DMS153 (cell line): ENCODE data around the gene RPLP2.

Experiments
- DNase-seq: peaks from one replicate; lab custom pipeline; 2025; lab: John Stamatoyannopoulos, UW

Gene RPLP2

DNA sequence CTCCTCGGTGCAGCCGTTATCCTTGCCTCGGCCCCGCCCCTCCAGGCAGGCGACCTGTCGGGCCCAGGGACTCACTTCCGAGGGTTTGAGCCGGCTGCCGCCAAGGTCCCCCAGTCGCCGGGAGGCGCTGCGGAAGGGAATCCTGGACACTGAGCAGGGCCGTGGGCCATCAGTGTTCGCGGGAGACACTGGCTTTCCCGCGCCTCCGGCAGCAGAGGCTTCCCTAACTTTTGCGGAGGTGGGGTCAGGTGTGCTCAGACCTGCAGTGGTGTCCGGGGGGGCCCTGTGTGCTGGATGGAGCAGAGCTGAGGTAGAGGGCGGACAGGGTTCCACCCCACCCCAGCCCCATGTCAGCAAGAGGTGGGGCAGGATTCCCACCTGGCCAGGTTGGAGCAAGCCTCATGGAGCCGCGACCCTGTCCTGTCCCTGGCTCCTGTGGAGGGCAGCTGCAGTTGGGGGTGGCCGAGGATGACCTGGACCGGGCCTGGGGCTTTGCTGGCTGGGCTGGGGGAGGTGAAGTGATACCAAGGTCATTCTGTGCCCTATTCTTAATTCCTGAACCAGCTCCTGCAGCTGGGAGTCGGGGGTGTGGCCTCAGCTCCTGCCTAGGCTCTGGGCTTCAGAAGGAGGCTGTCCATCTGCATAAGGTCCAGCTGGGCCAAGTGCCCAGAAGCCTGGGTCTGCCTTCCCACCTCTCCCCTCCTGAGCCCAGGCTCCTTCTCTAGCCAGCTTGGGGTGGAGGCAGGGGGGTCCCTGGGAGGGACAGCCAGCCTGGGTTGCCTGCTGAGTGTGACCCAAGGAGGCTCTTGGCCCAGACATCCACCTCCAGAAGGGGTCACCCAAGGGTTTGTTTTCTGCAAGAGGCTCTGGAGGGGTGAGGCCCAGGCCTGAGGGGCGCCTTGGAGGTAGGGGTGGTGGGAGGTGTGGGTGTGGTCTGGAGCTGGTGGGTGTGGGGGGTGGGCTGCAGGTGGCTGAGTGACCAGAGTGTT, 41.3 kb downstream of the RPLP2 start:
- DNase-seq, result no peak

- DNase-seq, result no peak
Measured at GRCh38 chr11:852762-853161, 43.0 kb downstream of the RPLP2 start.

DNA sequence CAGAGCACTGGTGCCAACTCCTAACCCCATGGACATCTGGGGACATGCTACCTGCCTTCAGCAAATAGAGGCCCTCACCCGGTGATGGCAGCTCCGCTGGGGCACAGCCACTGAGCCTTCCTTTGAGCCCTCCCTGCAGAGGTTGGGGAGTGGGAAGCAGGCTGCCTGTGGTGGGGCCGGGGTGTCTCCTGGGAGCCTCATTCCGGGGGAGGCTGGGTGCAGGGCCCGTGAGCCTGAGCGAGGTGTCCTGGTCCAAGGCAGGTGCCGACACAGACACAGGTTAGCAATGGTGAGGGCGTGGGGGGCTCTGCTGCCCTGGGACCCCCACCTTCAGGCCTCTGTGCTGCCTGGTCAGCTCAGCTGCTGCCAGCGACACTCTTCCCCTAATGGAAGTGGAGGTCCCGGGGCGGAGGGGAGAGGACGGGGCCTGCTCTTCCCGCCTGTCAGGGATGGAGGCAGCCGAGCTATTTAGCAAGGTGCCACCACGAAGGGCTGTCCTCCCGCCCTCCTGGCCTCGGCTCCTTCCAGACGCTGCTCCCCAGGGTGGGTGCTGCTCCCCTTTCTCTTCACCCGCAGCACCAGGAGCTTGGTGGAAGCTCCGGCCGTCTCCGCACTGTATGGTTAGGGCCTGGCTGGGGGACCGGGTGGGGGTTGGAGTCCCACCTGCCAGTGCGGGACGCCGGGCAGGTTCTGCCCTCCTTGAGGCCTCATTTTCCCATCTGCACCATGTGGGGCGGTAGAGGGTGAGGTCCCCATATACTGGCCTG, 44.1 kb downstream of the RPLP2 start:
- DNase-seq, result no peak

DNA sequence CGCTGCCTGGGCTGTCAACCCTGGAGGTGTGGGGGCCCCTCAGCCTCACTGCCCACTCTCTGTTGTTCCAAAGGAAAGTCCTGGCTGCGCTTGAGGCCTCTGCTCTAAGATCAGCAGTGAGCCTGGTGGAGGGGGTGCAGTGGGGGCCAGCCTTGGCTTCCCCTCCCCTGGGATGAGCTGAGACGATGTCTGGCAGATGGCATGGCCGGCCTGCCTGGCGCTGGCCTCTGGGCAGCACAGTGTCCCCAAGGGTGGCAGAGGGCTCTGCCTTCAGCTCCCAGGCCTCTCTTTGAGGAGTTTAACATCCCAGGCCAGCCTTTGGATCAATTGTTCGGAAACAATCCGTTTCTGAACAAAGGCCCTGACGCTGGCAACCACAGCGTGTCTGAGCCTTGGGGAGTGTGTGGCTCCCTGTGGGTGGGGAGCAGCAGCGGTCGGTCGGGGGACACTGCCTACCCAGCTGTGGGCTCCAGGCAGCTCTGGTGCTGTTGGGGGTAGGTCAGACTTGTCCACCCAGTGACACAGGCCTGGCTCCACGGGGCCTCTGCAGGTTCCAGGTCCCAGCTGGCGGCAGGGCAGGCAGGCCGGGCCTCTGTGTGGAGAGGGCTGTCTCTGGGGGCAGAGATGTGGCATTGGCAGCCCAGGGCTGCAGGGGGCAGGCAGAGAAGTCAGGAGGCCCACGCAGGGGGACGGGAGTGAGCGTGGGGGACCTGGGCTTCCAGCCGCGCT, 45.0 kb downstream of the RPLP2 start:
- DNase-seq, result no peak

- DNase-seq, result no peak
Measured at GRCh38 chr11:855330-855674, 45.5 kb downstream of the RPLP2 start.

GRCh38 chr11:855796-856195, 46.0 kb downstream of the RPLP2 start:
- no peak for DNase-seq

- DNase-seq, result no peak
Measured at GRCh38 chr11:856397-856796, 46.6 kb downstream of the RPLP2 start.

DNA sequence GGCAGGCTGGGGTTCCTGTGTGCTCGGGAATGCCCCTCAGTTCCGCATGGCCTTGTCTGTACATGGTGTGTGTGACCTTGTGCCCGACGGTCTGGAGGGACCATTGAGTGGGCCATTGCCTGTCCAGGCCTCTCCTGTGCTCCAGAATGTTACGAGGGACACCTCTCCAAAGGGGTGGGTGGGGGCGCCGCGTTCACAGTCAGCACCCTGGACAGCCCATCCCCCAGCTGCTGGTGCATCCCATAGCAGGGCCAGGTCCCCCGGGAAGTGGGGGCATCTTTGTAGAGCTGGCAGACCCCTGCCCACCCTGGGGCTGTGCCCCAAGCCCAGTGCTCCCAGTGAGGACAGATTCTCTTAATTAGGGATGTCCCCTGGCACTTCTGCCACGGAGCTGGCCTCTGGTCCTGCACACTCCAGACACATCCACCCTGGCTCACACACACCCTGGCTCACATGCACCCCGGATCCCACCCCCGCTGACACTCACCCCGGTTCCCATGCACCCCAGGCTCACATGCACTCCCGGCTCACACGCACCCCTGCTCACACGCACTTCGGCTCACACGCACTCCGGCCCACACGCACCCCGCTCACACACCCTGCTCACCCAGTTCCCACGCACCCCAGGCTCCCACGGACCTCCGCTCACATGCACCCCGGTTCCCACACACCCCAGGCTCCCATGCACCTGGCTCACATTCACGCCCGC, 48.4 kb downstream of the RPLP2 start:
- DNase-seq, result no peak

- DNase-seq, result no peak
Measured at GRCh38 chr11:858762-859339, 49.1 kb downstream of the RPLP2 start.

GRCh38 chr11:859394-860131, 49.8 kb downstream of the RPLP2 start:
- peak; percentile 56 for DNase-seq

- no peak for DNase-seq
Measured at GRCh38 chr11:860234-861104, 50.7 kb downstream of the RPLP2 start.

- no peak for DNase-seq
Measured at GRCh38 chr11:861105-861479, 51.3 kb downstream of the RPLP2 start.

DNA sequence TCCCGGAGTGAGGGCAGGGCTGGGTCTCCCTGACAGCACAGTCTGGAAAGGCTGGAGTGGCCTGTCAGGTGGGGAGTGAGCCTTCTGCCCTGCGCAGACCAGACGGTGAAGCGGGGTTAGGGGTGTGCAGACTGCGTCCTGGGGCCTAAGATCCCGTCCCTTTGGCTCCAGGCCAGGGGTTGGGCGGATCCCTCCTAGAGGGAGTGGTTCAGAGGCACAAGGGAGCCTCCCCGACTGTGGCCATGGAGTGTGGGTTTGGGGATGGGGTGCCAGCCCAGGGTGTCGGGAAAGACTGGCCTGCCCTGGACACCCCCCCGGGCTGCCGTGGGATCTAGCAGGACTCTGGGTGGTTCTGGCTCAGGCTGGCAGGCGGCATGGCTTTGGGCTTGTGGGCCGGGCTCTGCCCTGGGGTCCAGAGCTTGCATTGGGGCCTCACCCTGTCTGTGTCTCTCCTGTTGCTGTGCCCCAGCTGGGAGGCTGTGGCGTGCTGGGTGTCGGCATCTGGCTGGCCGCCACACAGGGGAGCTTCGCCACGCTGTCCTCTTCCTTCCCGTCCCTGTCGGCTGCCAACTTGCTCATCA, 52.4 kb downstream of the RPLP2 start:
- DNase-seq, result no peak
